ENCODE measurements around the gene CCDC74A.
"Not testable (repeated sequence)": the region's sequence is repeated elsewhere in the genome, so short reads cannot be mapped to it uniquely, and the experiment has no call there.

CCDC74A gene

DNA sequence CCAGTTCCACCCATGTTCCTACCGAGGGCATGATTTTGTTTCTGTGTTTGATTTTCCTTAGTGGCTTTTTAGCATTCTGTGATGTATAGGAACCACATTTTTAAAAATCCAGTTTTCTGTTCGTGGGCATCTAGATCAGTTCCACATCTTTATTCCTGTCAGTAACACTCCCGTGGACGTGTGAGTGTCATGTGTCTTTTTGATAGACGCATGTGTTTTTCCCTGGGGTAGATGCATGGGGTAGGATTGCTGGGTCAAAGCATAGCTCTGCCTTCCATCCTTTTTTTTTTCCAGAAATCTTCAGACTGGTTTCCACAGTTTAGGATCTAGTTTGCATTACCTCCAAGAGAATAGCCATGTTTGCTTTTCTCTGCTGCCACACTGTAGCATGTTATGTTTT is 38.7 kb downstream of the CCDC74A start:
- no peak for DNase-seq (ENCODE audit: low spot score)

- no peak for DNase-seq (ENCODE audit: low spot score)
Measured at GRCh38 chr2:131567891-131568290, 40.2 kb downstream of the CCDC74A start.

GRCh38 chr2:131568401-131568800 is 40.7 kb downstream of the CCDC74A start:
- DNase-seq (ENCODE audit: low spot score), result not testable (repeated sequence)

DNA sequence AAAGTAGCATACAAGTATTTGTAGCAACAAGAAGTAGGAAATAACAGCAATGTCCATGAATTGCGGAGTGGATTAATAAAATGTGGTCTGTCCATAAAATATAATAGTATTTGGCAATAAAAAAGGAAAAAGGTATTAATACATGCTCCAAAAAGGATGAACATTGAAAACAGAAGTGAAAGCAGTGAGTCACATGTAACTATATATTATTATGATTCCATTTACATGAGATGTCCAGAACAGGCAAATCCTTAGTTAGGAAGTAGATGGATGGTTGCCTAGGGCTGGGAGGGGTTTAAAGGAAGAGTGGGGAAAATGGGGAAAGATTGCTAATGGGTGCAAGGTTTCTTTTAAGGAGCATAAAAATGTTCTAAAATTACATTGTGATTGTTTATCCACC is 44.5 kb downstream of the CCDC74A start:
- no peak for DNase-seq (ENCODE audit: low spot score)

GRCh38 chr2:131577812-131578211 is 50.1 kb downstream of the CCDC74A start:
- DNase-seq (ENCODE audit: low spot score), result no peak

DNA sequence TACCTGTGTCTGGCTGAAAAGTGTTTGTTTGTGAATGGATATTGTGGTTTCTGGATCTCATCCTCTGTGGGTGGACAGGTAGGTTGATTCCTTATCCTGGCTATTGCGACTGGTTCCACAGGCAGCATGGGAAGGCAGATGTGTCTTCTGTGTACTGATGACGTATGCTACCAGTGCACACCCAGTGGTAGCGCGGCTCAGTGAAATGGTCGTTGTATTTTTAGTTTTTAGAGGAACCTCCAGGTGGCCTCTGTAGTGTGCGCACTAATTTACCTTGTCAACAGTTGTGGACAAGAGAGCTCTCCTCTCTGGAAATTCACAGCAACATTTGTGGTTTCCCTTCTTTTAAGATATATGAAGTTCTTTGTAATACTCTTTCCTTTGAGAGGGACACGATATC is 52.5 kb downstream of the CCDC74A start:
- DNase-seq (ENCODE audit: low spot score), result no peak
